Progenitor cell of endocrine pancreas (in vitro differentiated cells): ENCODE measurements around the gene MEOX1. TPM values are rescaled to one million over a fixed set of nuclear protein-coding genes. Genes with fewer than 3 reads are reported as not detected.

ENCODE experiments used
- DNase-seq: peaks from one replicate; pipeline ENCODE4 v3.0.0; 2021; ENCODE audit warnings: low spot score; ENCODE audit not compliant: unreplicated experiment
- H3K27ac Mint-ChIP-seq: 2 replicates; pipeline ENCODE4 v1.8.0; 2021; ENCODE audit warnings: mild to moderate bottlenecking, moderate library complexity, mixed read lengths
- H3K27me3 Mint-ChIP-seq: 2 replicates; pipeline ENCODE4 v1.8.0; 2021; ENCODE audit warnings: mixed read lengths
- H3K36me3 Mint-ChIP-seq: 2 replicates; pipeline ENCODE4 v1.8.0; 2022; ENCODE audit warnings: mixed read lengths; ENCODE audit not compliant: insufficient read depth
- H3K4me1 Mint-ChIP-seq: 2 replicates; pipeline ENCODE4 v1.8.0; 2021; ENCODE audit warnings: low read depth, mixed read lengths
- H3K4me3 Mint-ChIP-seq: 2 replicates; pipeline ENCODE4 v1.8.0; 2021; ENCODE audit warnings: low read depth, mild to moderate bottlenecking, moderate library complexity, mixed read lengths
- H3K9me3 Mint-ChIP-seq: 2 replicates; pipeline ENCODE4 v1.8.0; 2021; ENCODE audit warnings: low read depth, mixed read lengths
- CTCF ChIP-seq: fragments of 200-600 bp; sonication (generic); IDR thresholded peaks from one replicate; pipeline ENCODE4 v1.5.0; 2021; ENCODE audit warnings: antibody characterized with exemption, mild to moderate bottlenecking; ENCODE audit not compliant: unreplicated experiment
- total RNA-seq: library from RNA; stranded (reverse); gene quantifications from 2 replicates; pipeline ENCODE4 v1.2.1, GENCODE V29; 2021

The MEOX1 gene
- total RNA-seq, 1 donor from 2014 or later, result 1.2 TPM

DNA sequence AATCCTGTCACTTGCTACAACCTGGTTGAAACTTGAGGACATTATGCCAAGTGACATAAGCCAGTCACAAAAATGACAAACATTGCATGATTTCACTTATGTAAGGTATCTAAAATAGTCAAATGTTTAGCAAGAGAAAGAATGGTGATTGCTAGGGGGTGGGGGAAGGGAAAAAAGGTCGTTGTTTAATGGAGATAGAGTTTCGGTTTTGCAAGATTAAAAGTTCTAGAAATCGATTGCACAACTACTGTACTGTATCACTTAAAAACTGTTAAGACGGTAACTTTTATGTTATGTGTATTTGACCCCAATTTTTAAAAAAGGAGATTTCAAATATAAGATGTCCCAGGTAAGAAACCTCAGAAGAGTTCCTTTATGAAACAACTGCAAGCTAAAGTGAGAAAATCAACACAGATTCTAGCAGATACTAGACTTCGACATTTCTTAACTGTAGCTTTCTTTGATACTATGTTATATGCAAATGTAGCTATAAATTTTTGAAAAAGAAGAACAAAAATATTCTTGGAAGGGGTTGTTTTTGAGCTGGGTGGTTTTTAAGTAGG lies 5.9 kb downstream of the MEOX1 start:
- Mint-ChIP-seq H3K36me3 (no peaks in the 10 kb centered on the region), H3K4me3 (no peak overlapping the region), H3K9me3 (no peaks in the 10 kb centered on the region), H3K27ac (no peak overlapping the region), H3K27me3 (peaks cover 8% of the 10 kb centered on the region), H3K4me1 (peaks cover 11% of the 10 kb centered on the region)
- no peak for TF ChIP-seq CTCF
- no peak for DNase-seq

DNA sequence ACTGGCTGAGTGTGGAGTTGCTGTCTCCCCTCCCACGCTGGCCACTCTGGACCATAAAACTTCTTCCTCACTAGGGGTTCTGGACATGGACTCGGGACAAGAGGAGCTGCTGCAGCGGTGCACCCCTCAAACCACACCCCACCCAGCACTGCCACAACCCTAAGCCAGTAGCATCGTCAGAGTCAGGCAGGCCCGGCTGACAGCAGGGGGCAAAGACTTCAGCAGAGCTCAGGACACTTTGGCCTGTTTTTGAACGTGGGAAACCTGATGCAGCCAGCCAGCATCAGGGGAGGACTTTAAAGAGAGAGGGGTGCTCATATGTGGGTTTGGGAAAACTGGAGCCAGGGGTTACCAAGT lies 9.6 kb downstream of the MEOX1 start:
- Mint-ChIP-seq H3K36me3 (no peaks in the 10 kb centered on the region), H3K4me3 (no peak overlapping the region), H3K27ac (no peak overlapping the region), H3K27me3 (peaks cover 11% of the 10 kb centered on the region), H3K4me1 (peaks cover 11% of the 10 kb centered on the region), H3K9me3 (no peaks in the 10 kb centered on the region)
- TF ChIP-seq CTCF, result no peak
- no peak for DNase-seq

DNA sequence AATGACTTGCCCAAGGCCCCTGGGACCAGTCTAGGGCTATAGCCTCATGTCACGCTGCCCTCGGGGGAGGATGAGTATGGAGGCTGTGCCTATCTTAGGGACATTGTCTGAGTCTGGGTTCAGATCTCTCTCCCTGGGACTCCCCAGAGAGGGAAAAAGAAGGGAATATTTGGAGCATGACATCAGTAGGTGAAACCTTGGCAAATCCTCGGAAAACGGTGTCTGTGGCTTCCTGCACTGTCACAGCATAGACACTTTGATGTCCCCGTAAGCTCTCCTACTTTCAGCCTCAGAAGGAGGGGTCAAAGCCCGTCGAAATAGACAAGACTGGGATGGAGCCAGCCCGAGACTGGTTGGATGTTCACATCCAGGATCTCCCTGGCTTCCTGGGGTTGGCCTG lies 11.3 kb downstream of the MEOX1 start:
- Mint-ChIP-seq H3K27ac (no peak overlapping the region), H3K36me3 (no peaks in the 10 kb centered on the region), H3K27me3 (peaks cover 15% of the 10 kb centered on the region), H3K4me3 (no peak overlapping the region), H3K9me3 (no peaks in the 10 kb centered on the region), H3K4me1 (peaks cover 4% of the 10 kb centered on the region)
- no peak for TF ChIP-seq CTCF
- DNase-seq, result no peak

DNA sequence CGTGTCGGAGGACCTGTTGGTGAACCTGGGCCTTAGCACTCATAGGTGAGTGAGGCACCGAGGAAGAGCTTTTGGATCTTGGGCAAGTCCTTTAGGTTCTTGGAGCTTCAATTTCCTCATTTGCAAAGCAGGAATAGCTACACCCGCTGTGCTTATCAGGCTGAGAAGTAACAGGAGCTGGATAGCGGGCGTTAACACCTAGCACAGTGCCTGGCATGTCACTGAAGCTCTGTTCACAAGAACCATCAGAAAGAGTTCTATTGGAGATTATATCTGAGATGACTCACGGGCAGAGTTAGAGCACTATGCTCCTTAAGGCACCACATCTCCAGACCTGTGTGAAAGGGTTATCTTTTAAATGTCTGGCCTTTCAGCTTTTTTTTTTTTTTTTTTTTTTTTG lies 12.8 kb downstream of the MEOX1 start:
- H3K27ac Mint-ChIP-seq, result no peak overlapping the region
- no peaks in the 10 kb centered on the region for H3K36me3 Mint-ChIP-seq
- no peaks in the 10 kb centered on the region for H3K9me3 Mint-ChIP-seq
- no peak overlapping the region for H3K4me3 Mint-ChIP-seq
- peaks cover 18% of the 10 kb centered on the region for H3K27me3 Mint-ChIP-seq
- TF ChIP-seq CTCF, result no peak
- no peak for DNase-seq
- peaks cover 4% of the 10 kb centered on the region for H3K4me1 Mint-ChIP-seq

GRCh38 chr17:43645765-43646481 lies 15.8 kb downstream of the MEOX1 start:
- Mint-ChIP-seq H3K9me3 (no peaks in the 10 kb centered on the region), H3K36me3 (no peaks in the 10 kb centered on the region), H3K27ac (no peak overlapping the region), H3K4me1 (no peaks in the 10 kb centered on the region), H3K27me3 (peaks cover 18% of the 10 kb centered on the region), H3K4me3 (peak overlapping the region; percentile 44)
- DNase-seq, result peak; percentile 31
- TF ChIP-seq CTCF, result peak; percentile 43
